ENCODE measurements around the gene VAV2. TPM values are rescaled to one million over a fixed set of nuclear protein-coding genes. Genes with fewer than 3 reads are reported as not detected.

VAV2 gene
- total and polyA plus RNA-seq, 9 of the 15 experiments (the other 6 are each of a cell fraction or from before 2014, with no cell fraction given), result 0.01 to 2.7 (median 1.0) TPM; not detected in 1

DNA sequence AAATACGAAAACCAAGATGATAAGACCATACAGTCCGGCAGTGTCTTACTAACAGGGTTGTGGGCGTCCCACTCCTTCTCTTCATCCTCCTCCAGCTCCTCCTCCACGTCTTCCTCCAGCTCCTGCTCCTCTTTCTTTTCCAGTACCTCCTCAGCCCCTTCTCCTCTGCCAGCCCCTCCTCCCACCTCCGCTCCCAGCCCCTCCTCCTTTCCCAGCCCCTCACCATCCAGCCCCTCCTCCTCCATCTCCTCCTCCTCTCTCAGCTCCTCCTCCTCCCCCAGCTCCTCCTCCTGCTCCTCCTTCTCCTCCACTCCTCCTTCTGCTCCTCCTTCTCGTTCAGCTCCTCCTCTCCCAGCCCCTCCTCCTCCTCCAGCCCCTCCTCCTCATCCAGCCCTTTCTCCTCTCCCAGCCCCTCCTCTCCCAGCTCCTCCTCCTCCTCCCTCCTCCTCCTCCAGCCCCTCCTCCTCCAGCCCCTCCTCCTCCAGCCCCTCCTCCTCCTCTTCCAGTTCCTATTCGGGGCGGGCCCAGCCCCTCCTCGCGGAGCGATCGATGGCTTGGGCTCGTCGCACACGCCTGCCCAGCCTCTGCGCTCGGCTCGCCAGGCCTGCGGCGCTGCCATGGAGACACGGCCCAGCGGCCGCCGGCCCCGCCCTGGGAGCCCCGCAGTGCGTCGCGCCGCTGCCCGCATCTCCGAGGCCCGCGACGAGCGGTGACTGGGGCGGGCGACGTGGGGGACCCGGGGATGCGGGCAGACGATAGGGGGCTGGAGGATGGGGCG lies 32.9 kb upstream of the VAV2 start, which contains the start of gene BRD3OS (continued):
- no peak for TF ChIP-seq ZNF830 (CRISPR knock-in tag; IDR thresholded peaks at IDR 0.05)
- TF ChIP-seq GABPA (tag; conservative IDR thresholded peaks at IDR 0.05; ENCODE audit: low read depth), result no peak
- peak; percentile 80 for TF ChIP-seq NBN (IDR thresholded peaks at IDR 0.05; ENCODE audit: low read depth)
- TF ChIP-seq CHD2 (IDR thresholded peaks at IDR 0.05; ENCODE audit: low read depth, low read length), result no peak
- TF ChIP-seq, protein P1, sequence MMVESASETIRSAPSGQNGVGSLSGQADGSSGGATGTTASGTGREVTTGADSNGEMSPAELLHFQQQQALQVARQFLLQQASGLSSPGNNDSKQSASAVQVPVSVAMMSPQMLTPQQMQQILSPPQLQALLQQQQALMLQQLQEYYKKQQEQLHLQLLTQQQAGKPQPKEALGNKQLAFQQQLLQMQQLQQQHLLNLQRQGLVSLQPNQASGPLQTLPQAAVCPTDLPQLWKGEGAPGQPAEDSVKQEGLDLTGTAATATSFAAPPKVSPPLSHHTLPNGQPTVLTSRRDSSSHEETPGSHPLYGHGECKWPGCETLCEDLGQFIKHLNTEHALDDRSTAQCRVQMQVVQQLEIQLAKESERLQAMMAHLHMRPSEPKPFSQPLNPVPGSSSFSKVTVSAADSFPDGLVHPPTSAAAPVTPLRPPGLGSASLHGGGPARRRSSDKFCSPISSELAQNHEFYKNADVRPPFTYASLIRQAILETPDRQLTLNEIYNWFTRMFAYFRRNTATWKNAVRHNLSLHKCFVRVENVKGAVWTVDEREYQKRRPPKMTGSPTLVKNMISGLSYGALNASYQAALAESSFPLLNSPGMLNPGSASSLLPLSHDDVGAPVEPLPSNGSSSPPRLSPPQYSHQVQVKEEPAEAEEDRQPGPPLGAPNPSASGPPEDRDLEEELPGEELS (CRISPR knock-in tag; IDR thresholded peaks at IDR 0.05; ENCODE audit: borderline replicate concordance), result no peak
- TF ChIP-seq, protein P2, sequence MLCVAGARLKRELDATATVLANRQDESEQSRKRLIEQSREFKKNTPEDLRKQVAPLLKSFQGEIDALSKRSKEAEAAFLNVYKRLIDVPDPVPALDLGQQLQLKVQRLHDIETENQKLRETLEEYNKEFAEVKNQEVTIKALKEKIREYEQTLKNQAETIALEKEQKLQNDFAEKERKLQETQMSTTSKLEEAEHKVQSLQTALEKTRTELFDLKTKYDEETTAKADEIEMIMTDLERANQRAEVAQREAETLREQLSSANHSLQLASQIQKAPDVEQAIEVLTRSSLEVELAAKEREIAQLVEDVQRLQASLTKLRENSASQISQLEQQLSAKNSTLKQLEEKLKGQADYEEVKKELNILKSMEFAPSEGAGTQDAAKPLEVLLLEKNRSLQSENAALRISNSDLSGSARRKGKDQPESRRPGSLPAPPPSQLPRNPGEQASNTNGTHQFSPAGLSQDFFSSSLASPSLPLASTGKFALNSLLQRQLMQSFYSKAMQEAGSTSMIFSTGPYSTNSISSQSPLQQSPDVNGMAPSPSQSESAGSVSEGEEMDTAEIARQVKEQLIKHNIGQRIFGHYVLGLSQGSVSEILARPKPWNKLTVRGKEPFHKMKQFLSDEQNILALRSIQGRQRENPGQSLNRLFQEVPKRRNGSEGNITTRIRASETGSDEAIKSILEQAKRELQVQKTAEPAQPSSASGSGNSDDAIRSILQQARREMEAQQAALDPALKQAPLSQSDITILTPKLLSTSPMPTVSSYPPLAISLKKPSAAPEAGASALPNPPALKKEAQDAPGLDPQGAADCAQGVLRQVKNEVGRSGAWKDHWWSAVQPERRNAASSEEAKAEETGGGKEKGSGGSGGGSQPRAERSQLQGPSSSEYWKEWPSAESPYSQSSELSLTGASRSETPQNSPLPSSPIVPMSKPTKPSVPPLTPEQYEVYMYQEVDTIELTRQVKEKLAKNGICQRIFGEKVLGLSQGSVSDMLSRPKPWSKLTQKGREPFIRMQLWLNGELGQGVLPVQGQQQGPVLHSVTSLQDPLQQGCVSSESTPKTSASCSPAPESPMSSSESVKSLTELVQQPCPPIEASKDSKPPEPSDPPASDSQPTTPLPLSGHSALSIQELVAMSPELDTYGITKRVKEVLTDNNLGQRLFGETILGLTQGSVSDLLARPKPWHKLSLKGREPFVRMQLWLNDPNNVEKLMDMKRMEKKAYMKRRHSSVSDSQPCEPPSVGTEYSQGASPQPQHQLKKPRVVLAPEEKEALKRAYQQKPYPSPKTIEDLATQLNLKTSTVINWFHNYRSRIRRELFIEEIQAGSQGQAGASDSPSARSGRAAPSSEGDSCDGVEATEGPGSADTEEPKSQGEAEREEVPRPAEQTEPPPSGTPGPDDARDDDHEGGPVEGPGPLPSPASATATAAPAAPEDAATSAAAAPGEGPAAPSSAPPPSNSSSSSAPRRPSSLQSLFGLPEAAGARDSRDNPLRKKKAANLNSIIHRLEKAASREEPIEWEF (CRISPR knock-in tag; IDR thresholded peaks at IDR 0.05), result no peak
- TF ChIP-seq FOXM1 (IDR thresholded peaks at IDR 0.05; ENCODE audit: low read depth), result no peak
- TF ChIP-seq FOXM1 (CRISPR knock-in tag; IDR thresholded peaks at IDR 0.05; ENCODE audit: low read depth), result no peak
- TF ChIP-seq TAF9B (IDR thresholded peaks at IDR 0.05; ENCODE audit: partially characterized antibody), result no peak
- no peak for TF ChIP-seq PRMT5 (CRISPR knock-in tag; IDR thresholded peaks at IDR 0.05)
- TF ChIP-seq SIN3A (IDR thresholded peaks at IDR 0.05; ENCODE audit: borderline replicate concordance in 2 of 2, control insufficient read depth in 1 of 2, low read depth in 2 of 2, low read length in 2 of 2), result peak; percentile 86 to 94; a peak in 3 of 4 replicates
- TF ChIP-seq SPI1 (IDR thresholded peaks at IDR 0.05; ENCODE audit: borderline replicate concordance, low read depth, low read length), result 0 out of 2 replicates have a peak, but pooled peaks have one; percentile 20
- TF ChIP-seq E2F3 (CRISPR knock-in tag; IDR thresholded peaks at IDR 0.05), result no peak
- TF ChIP-seq, protein P3, sequence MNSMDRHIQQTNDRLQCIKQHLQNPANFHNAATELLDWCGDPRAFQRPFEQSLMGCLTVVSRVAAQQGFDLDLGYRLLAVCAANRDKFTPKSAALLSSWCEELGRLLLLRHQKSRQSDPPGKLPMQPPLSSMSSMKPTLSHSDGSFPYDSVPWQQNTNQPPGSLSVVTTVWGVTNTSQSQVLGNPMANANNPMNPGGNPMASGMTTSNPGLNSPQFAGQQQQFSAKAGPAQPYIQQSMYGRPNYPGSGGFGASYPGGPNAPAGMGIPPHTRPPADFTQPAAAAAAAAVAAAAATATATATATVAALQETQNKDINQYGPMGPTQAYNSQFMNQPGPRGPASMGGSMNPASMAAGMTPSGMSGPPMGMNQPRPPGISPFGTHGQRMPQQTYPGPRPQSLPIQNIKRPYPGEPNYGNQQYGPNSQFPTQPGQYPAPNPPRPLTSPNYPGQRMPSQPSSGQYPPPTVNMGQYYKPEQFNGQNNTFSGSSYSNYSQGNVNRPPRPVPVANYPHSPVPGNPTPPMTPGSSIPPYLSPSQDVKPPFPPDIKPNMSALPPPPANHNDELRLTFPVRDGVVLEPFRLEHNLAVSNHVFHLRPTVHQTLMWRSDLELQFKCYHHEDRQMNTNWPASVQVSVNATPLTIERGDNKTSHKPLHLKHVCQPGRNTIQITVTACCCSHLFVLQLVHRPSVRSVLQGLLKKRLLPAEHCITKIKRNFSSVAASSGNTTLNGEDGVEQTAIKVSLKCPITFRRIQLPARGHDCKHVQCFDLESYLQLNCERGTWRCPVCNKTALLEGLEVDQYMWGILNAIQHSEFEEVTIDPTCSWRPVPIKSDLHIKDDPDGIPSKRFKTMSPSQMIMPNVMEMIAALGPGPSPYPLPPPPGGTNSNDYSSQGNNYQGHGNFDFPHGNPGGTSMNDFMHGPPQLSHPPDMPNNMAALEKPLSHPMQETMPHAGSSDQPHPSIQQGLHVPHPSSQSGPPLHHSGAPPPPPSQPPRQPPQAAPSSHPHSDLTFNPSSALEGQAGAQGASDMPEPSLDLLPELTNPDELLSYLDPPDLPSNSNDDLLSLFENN (IDR thresholded peaks at IDR 0.05; ENCODE audit: low read depth in 2 of 2, low read length in 2 of 2), result peak in 1 of 2 experiments; percentile 96; a peak in 2 of 4 replicates
- TF ChIP-seq, protein P4, sequence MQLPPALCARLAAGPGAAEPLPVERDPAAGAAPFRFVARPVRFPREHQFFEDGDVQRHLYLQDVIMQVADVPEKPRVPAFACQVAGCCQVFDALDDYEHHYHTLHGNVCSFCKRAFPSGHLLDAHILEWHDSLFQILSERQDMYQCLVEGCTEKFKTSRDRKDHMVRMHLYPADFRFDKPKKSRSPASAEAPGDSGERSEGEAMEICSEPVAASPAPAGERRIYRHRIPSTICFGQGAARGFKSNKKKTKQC (CRISPR knock-in tag; IDR thresholded peaks at IDR 0.05), result no peak

All from K562 (cell line).